CD4-positive, alpha-beta T cell treated with Interleukin-2 at 100 ng/mL for 4 hours (primary cell): Measurements from ENCODE around the gene NEURL1B.

Source experiments
- DNase-seq: peaks from one replicate; pipeline ENCODE4 v3.0.0-alpha.2; 2020; ENCODE audit warnings: low spot score

NEURL1B gene

GRCh38 chr5:172732201-172732865 lies 91.3 kb downstream of the NEURL1B start:
- no peak for DNase-seq

GRCh38 chr5:172733131-172733973 lies 92.3 kb downstream of the NEURL1B start:
- no peak for DNase-seq

GRCh38 chr5:172733974-172734346 lies 92.9 kb downstream of the NEURL1B start:
- DNase-seq, result no peak

- DNase-seq, result no peak
Measured at GRCh38 chr5:172735141-172735831, 94.2 kb downstream of the NEURL1B start.

GRCh38 chr5:172736508-172737135 lies 95.6 kb downstream of the NEURL1B start:
- no peak for DNase-seq

GRCh38 chr5:172739375-172739774 lies 98.3 kb downstream of the NEURL1B start:
- DNase-seq, result no peak

- DNase-seq, result no peak
Measured at GRCh38 chr5:172740428-172741205, 99.6 kb downstream of the NEURL1B start.
